Measurements from ENCODE around the gene ERICH4.
"Not testable (repeated sequence)": the region's sequence is repeated elsewhere in the genome, so short reads cannot be mapped to it uniquely, and the experiment has no call there.

ERICH4 gene

DNA sequence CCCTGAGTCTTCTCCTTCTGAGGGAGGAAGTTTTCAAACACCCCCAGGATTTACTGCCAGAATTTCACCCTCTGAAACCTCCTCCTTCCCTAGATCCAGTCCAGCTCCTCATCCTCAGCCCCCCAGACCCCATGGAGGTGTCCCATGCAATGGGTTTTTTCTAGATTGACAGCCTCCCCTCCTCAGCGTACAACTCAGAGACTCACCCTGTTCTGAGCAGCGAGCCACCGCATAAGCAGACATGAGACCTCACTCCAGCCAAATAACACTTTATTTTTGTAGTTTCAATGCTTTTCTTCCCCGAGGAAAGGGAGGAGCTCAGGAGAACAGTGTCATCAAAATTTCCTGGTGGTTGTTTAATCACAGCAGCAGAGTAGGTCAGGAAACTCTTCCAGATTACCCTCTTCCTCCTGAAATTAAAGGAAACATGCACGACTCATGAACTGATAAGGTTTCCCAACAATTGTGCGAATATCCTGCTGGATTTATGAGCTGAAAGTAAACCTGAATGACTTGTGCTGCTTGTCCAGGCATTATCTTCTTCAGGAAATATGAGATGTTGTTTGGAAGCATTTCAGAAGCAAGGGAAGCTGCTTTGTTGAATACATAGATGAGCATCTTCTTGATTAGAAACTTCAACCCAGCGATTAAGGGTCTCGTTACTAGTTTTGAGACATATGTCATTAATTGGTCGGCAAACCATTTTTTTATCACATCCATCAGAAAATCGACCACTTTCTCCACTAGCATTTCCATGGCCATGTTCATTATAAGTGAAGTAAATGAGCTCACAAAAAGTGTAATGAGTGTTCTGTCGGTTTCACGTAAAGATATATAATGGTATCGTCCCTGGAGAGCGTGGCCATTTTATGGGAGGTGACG, 36.2 kb downstream of the ERICH4 start:
- DNase-seq (ENCODE audit: low read depth in 2 of 2), result no peak

GRCh38 chr19:41479757-41480191, 36.8 kb downstream of the ERICH4 start:
- DNase-seq (ENCODE audit: low read depth in 2 of 2), result no peak

GRCh38 chr19:41480336-41480735, 37.4 kb downstream of the ERICH4 start:
- DNase-seq (ENCODE audit: low read depth in 2 of 2), result no peak

- DNase-seq (ENCODE audit: low read depth in 2 of 2), result no peak
Observed at GRCh38 chr19:41484822-41485221, 41.9 kb downstream of the ERICH4 start.

GRCh38 chr19:41486953-41487352, 44.0 kb downstream of the ERICH4 start:
- not testable (repeated sequence) for DNase-seq (ENCODE audit: low read depth in 2 of 2)

GRCh38 chr19:41492843-41493242, 49.9 kb downstream of the ERICH4 start:
- DNase-seq (ENCODE audit: low read depth in 2 of 2), result no peak

Measured in activated CD8-positive, alpha-beta memory T cell treated with anti-CD3 and anti-CD28 coated beads for 4 hours (primary cell).